ENCODE measurements around the gene ATP8B3. TPM values are rescaled to one million over a fixed set of nuclear protein-coding genes. Genes with fewer than 3 reads are reported as not detected.

The ATP8B3 gene, protein sequence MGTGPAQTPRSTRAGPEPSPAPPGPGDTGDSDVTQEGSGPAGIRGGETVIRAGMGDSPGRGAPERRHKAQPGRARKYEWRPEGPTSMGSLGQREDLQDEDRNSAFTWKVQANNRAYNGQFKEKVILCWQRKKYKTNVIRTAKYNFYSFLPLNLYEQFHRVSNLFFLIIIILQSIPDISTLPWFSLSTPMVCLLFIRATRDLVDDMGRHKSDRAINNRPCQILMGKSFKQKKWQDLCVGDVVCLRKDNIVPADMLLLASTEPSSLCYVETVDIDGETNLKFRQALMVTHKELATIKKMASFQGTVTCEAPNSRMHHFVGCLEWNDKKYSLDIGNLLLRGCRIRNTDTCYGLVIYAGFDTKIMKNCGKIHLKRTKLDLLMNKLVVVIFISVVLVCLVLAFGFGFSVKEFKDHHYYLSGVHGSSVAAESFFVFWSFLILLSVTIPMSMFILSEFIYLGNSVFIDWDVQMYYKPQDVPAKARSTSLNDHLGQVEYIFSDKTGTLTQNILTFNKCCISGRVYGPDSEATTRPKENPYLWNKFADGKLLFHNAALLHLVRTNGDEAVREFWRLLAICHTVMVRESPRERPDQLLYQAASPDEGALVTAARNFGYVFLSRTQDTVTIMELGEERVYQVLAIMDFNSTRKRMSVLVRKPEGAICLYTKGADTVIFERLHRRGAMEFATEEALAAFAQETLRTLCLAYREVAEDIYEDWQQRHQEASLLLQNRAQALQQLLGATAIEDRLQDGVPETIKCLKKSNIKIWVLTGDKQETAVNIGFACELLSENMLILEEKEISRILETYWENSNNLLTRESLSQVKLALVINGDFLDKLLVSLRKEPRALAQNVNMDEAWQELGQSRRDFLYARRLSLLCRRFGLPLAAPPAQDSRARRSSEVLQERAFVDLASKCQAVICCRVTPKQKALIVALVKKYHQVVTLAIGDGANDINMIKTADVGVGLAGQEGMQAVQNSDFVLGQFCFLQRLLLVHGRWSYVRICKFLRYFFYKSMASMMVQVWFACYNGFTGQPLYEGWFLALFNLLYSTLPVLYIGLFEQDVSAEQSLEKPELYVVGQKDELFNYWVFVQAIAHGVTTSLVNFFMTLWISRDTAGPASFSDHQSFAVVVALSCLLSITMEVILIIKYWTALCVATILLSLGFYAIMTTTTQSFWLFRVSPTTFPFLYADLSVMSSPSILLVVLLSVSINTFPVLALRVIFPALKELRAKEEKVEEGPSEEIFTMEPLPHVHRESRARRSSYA (N-terminal part only)
- polyA plus RNA-seq (ENCODE audit: insufficient read length in 4 of 4), result 1 to 10 TPM in 1 of 4 donors, under 1 TPM in 3; 0.44 to 1.0 (median 0.74) TPM

DNA sequence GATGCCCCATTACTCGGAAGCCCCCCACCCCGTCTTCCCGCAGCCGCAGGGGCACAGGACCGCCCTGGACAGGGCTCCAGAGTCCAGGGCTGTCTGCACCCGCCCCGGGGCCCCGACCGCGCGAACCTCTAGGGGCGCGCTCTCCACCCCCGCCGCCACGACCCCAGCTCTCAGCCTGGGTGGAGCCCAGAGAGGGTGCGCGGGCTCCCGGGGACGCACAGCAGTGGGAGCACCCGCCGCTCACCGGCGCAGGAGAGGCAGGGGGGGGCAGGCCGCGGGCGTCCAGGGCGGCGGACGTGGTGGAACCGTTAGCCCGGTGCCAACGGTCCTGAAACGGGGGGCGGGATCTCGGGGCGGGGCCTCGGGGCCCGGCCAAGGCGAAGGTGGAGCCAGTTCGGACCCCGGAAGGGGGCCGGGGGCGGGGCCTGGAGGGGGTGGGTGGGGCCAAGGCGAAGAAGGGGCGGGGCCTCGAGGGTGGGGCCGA, at the start of gene ATP8B3:
ATP8B3 (minus strand) TSS at position 335 of the 484 bp plus-strand sequence. CDS start 540 bp downstream, outside the sequence.
- no peak for DNase-seq (ENCODE audit: low read depth in 4 of 4, low spot score in 3 of 4)

DNA sequence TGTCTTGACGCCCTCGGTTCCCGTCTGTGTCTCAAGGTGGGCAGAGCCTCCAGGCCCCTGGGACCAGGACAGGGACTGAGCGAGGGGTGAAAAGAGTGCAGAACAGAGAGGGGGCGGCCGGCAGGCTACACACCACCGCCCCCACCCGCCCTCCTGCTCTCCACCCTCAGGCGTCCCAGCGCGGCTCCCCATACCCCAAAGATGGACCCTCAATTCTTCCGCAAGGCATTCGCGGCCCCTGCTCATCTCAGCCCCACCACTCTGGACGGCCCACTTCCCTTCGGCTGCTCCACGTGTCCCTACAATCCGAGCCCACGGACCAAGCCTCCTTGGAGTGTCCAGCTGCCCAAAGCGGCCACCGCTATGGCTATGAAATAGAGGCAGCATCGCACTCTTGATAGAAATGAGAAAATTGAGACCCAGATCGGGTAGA, 49.5 kb upstream of the ATP8B3 start:
- DNase-seq (ENCODE audit: low read depth in 4 of 4, low spot score in 3 of 4), result no peak

DNA sequence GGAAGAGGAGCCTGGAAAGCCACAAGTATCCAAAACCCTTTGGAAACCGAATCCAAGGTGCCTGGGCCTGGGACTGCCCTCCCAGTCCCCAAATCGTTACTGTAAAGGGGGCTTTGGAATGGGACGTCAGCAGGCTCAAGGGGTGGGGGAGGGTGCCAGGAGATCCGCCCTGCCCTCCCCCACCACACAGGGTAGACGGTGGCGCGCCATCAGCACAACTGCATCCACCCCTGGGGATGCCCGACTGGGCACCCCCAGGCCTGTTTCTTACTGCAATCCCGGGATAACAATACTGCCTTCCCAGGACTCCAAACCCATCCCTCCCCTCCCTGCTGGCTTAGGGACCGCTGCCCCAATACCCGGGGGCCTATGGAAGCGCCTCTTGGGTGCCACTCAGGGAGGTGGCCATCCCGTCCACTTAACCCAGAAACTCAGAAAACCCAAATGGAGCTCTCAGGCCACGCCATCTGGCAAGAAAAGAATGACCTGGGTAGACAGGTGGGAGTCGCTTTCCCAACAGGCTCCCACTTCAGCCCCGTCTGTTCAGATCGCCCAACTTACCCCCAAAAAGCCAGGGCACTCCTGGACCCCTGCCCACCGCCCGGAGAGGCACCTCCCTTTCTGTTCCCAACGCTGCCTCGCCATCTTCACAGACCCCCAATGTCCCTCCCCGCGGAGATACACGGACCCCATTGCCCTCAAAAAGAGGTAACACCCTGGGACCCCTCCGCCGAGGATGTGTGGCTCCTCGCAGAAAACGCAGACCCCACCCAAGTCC, 48.9 kb upstream of the ATP8B3 start:
- DNase-seq (ENCODE audit: low read depth in 4 of 4, low spot score in 3 of 4), result no peak

DNA sequence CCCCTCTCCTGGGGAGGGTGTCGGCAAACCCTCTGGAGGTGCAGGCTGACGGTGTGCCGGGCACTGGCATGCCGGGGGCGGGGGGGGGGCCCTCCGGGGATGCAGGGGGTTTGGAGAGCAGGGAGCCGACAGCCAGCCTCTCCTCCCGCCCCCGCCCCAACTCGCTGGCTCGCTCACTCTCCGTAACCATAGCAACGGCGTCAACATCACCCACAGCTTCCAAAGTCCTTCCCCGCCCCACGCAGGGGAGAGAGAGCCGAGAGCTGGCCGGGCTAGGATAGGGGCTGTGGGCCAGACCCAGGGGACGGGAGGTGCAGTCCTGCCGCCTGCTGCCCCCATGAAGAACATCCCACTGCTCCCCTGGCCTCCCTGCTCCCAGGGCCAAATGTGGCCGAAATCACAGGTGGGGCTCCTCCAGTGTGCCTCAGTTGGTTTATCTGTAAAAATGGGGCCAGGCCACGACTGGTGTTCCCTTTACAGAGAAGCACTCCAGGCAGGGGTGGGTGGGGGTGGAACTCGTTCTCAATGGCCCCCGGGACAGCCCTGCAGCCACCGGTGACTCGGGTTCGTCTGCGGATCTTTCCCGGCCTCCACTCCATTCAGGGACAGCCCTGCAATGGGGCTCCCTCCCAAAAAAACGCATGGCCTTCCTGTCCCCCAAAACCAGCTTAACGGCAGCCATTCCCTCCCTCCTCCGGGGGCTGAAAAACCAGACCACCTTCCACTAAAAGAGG, 48.1 kb upstream of the ATP8B3 start:
- DNase-seq (ENCODE audit: low read depth in 4 of 4, low spot score in 3 of 4), result peak in 1 of 4 donors; percentile 77

DNA sequence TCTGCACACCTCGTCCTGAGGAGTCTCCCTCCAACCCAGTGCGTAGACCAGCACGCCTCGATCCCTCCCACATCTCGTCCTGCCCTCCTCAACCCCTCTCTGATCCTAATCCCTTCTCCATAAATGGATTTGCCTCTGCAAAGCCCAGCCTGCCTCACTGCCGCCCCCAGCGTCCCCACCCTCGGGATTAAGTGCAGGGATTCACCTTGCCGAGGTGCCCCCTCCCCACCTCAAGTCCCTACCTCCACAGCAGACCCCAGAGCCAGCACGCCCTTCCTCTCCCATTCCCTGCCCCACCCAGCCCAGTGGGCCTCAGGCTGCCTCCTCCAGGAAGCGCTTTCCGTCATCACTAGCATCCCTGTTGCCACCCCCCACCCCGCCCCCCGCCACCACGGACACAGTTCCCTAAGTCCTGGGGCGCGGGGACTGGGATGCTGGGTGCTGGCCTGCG, 47.3 kb upstream of the ATP8B3 start:
- no peak for DNase-seq (ENCODE audit: low read depth in 4 of 4, low spot score in 3 of 4)

DNA sequence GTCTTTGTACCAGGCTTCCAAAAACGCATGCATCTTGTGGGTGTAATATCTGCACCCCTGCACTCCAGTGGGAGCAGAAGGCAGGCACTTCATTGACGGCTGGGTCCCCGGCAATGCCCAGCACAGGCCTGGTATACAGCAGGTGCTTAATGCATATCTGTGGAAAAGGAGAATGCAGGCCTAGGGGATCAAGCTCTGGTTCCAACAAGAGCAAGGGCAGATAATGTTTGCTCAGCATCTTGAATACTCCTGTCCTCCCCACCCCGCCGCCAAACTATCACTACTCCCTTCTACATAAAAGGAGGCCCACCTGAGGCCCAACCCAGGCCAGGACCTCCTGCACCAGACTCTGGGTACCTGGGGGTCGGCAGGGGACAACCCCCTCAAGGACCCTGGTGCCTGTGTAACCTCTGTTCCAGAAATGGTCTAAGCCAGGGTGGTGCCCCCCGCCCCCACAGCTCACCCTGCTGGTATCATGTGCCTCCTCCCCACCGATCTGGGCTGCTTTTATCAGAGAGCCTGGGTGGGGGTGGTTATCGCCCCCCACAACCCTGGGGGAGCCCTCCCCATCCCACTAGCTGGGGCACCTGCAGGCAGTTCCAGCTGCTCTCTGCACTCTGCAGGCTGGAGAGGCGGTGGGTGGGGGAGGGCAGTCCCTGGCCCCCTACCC, 46.5 kb upstream of the ATP8B3 start:
- no peak for DNase-seq (ENCODE audit: low read depth in 4 of 4, low spot score in 3 of 4)

DNA sequence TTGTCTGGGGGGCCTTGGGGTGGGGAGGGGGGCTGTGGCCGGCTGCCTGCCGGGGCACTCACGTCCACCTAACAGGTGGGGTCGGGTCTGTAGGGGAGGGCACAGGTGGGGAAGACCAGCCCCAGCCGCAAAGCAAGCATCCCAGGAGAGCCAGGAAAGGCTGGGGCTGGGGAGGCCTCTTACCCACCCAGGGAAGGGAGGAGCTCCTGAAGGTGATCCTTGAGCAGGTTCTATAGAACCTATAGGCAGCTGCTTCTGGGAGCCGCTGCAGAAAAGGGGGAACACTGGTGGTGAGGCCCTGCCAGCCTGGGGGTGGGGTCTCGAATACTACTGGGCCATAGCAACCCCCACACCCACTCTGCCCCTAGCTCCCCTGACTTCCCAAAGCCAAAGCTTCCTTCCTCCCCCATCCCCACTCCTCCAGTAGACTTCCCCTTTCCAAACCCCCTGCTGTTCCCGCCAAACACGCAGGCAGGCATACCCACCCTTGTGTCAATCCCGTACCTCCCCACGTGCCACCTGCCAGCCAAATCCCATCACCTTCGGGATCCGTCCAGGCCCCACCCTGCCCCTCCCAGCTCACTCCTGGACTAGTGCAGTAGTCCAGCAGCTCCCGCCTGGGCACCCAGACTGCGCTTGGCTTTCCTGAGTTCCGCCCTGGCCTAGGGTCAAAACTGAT, 45.7 kb upstream of the ATP8B3 start:
- no peak for DNase-seq (ENCODE audit: low read depth in 4 of 4, low spot score in 3 of 4)

DNA sequence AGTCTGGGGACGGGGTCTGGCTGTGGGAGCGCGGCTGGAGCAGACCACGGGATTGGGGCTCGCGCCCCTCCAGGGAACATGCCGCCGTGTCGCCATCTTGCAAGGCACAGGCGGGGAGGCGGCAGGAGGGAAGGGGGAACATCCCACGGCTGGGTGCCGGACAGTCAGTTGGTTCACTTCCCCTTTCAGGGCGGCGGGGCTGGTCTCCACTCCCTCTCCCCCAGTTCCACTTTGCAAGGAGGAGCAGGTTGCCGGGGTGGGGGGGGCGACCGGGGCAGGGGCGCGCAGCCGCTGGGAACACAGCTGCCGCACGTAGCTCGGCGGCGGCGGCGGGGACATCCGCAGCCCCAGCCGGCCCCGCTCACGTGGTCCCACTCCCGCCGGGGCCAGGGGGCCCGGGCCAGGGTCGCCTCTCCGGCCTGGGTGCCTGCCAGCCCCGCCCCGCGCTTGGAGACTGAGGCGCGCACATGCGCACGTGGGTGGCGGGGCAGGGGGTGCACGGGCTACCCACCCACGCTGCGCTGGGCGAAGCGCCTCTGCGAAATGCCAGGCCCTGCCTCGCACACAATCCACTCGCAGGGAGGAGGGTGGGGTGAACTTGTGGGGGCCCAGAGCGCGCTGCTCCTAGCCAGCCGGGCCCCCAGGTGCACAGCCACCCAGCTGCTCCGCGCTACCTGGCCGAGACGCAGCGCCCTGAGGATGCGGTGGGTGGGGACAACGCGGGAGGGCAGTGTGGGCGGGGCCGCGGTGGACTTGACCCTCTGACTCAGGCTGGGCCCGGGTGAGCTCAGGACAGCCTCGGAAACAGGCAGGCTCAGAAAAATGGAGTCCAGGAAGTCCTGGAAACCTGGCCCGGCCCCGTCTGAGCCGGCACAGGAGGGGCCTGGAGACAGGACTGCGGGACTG, 44.9 kb upstream of the ATP8B3 start:
- DNase-seq (ENCODE audit: low read depth in 4 of 4, low spot score in 3 of 4), result no peak

DNA sequence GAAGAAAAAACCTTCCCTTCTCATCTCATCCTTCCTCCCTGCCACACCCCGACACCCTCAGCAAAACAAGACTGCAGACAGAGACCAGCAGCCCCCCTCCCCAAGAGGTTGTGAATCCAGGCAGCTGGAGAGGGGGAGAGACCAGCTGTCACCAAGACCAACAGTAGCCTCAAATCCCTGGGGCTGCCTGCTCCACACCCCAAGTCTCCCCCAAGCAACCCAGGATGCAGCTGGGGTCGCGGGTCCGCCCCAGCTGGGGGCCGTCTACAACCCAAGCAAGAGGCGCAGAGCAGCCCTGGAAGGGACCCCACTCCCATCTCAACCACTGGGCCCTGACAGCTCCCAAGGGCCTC, 44.2 kb upstream of the ATP8B3 start:
- no peak for DNase-seq (ENCODE audit: low read depth in 4 of 4, low spot score in 3 of 4)

DNA sequence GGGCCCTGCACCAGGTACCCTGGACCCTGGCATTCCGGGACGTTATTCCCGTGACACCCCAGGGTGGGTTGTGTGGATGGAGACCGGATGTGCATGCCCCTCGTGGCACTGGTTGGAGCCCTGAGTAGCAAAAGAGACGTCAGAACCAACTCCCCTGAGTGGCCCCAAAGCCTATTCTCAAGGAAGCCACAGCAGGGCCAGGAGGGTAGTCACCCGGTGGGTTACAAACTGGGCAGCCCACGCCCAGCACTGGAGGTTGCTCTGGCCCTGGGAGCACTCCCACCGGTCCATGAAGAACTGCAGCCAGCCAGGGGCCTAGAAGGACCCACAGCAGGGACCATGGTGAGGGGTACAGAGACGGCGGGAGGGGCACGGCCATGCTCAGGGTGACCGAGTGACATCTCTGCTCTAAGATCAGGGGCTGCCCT, 43.8 kb upstream of the ATP8B3 start:
- no peak for DNase-seq (ENCODE audit: low read depth in 4 of 4, low spot score in 3 of 4)

DNA sequence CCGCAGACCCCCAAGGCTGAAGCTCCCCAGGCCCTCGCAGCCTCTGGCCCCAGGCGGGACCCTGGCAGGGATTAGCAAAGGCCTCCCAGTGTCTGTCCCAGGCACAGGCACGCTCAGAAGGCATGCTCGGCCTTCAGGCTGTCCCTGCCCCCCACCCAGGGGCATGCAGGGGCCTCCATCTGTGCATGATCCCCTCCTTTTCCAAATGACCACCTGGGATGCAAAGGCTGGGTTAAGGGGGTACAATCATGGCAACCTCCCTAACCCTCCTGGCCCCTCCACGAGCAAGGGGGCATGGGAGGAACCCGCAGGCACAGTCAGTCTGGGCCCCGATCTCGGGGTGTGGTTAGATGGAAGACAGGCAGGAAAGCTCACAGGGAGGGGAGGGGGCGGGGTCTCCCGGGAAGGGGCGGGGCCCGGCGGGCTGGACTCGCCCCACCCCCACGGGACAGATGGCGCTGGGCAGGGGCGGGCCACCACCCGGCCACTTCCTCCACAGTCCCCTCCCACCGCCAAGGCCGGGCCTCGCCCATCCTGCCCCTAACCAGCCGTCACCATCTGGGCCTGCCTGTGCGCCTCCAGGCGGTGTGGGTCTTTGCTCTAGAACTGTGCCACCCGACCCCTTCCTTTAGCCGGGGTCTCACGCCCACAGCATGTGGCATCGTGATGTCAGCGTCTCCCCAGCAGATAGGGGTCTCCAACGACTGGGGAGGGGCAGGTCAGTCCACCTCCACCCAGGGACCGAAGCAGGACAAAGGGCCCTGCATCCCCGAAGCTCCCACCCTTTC, 43.2 kb upstream of the ATP8B3 start:
- no peak for DNase-seq (ENCODE audit: low read depth in 4 of 4, low spot score in 3 of 4)

DNA sequence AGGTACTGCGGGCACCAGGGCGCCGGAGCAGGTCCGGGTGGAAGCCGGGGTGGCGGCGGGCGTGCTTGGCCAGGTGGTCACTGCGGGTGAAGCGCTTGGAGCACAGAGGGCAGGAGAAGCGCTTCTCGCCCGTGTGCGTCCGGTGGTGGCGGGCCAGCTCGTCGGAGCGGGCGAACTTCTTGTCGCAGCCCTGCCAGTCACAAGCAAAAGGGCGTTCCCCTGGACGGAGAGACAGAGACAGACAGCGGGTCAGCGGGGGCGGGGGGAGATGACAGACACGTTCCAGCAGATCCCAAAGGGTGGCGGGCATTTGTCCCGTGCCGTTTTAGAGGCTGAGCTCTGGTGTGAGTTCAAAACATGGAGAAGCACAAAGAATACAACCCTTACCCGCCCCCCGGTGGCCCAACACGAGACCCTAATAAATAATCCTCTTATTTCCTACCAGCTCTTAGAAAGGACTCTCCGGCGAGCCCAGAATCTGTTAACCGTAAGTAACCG, 42.5 kb upstream of the ATP8B3 start:
- no peak for DNase-seq (ENCODE audit: low read depth in 4 of 4, low spot score in 3 of 4)

DNA sequence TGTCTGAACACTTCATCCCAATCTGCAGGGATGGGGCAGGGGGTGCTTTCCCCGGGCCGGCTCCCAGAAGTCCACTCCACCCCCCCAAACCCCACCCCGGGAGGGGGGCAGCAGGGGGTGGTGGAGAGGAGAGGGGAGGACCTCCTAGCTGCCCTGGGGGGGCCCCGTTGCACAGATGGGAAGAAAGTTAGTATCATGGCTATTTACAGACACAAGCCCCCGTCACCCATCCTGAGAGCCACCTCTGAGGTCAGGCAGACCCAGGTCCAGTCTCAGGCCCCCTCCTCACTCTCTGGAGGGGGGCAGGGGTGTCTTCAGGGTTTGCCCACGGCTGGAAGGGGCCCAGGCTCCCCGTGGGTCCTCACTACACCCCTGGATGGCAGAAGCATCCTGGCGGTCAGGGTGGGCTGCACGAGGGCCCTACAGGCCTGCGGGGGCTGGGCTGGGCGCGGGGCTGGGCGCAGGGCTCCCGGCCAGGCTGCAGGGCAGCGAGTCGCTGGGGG, 42.0 kb upstream of the ATP8B3 start:
- DNase-seq (ENCODE audit: low read depth in 4 of 4, low spot score in 3 of 4), result no peak

DNA sequence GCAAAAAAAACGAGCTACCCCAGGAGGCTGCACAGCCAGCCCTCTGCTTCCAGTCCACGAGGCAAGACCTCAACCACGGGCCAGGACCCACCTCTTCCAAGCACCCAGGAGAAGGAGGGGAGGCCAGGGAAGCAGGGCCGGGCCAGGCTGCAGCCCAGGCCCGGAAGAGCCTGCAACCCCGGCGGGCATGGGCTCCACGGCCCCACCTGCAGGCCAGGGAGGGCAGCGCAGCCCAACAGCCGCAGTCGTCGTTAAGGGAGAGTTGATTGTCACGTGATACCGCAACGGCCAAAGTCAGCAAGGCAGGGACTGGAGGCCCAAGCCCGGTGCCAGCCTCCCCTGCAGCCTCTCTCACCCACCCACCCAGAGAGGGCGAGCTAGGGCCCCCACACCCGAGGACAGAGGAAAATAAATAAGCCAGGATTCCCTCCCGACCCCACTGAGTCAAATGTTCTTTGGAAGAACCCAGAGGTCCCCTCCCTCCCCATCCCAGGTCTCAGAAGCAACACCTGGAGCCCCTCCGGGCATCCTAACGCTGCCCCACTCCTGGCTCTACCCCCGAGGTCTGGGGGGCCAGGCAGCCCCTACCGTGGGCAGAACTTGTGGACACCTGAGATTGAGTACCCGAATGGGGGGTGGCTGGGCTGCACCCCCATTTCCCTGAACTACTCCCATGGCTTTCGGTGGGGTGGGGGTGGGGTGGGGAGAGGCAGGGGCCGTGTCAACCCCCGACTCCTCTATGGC, 41.4 kb upstream of the ATP8B3 start:
- DNase-seq (ENCODE audit: low read depth in 4 of 4, low spot score in 3 of 4), result no peak

DNA sequence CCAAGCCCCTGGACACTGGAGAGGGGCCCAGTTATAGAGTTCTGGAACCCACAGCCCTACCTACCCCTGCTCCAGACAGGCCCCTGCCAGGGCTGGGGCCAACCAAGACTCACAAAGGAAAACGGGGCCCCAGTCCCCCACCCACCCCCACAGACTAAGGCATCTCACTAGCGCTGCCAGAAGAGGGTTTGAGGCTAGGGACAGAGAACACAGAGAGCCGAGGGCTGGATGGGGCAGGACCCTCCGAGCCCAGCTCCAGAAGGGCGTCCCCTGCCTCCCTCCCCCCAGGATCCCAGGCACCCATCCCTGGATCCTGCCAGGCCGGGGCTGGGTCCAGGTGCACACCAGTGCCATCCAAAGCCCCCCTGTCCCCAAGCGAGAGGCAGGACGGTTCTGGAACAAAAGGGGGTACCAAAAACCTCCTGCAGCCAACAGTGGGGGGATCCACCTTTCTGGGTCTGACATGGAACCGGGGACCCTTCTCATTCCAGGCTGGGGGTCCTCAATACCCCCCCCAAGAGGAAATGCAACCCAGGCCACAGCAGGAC, 40.6 kb upstream of the ATP8B3 start:
- no peak for DNase-seq (ENCODE audit: low read depth in 4 of 4, low spot score in 3 of 4)
